HepG2 (cell line): ENCODE data around the gene EMC9. TPM values are rescaled to one million over a fixed set of nuclear protein-coding genes. Genes with fewer than 3 reads are reported as not detected.

Source experiments
- DDIT3 ChIP-seq: sonication (generic); formaldehyde crosslinking; IDR thresholded peaks from 2 replicates; pipeline ENCODE4 v1.4.0; 2020; ENCODE audit warnings: mild to moderate bottlenecking, missing genetic modification reagents
- FOSL1 ChIP-seq: sonication (generic); formaldehyde crosslinking; IDR thresholded peaks from 2 replicates; pipeline ENCODE4 v1.9.0; 2021; ENCODE audit warnings: missing genetic modification reagents, borderline replicate concordance
- GRHL1 ChIP-seq: sonication (generic); formaldehyde crosslinking; conservative IDR thresholded peaks from 2 replicates; pipeline ENCODE4 v1.8.0; 2022; ENCODE audit warnings: missing genetic modification reagents
- HMGXB3 ChIP-seq: sonication (generic); formaldehyde crosslinking; IDR thresholded peaks from 2 replicates; pipeline ENCODE4 v1.4.0; 2020; ENCODE audit warnings: missing genetic modification reagents, borderline replicate concordance
- HNRNPLL ChIP-seq: fragments of 200-400 bp; formaldehyde crosslinking; IDR thresholded peaks from 2 replicates; pipeline ENCODE4 v1.6.1; 2017; ENCODE audit warnings: mild to moderate bottlenecking, low read depth, low read length; ENCODE audit not compliant: poor library complexity, severe bottlenecking
- LCORL ChIP-seq, 2 experiments: fragments of 450-650 bp in 1 of 2; sonication (generic) in 1 of 2; formaldehyde crosslinking in 1 of 2; IDR thresholded peaks; 2 replicates each; pipeline versions ENCODE4 v1.5.0 to v1.6.1; 2017 to 2020; ENCODE audit warnings: antibody characterized with exemption in 1 of 2, missing genetic modification reagents in 1 of 2
- RXRA ChIP-seq: sonication (generic); formaldehyde crosslinking; IDR thresholded peaks from 2 replicates; pipeline ENCODE4 v1.5.1; 2020; ENCODE audit warnings: missing genetic modification reagents
- SP1 ChIP-seq, 2 experiments: fragments of 450-650 bp in 1 of 2; sonication (generic) in 1 of 2; formaldehyde crosslinking in 1 of 2; IDR thresholded peaks; 2 replicates each; pipeline versions ENCODE4 v1.4.0 to v1.6.1; 2016 to 2020; ENCODE audit warnings: missing genetic modification reagents in 1 of 2
- WIZ ChIP-seq: sonication (generic); formaldehyde crosslinking; IDR thresholded peaks from 2 replicates; pipeline ENCODE4 v1.5.1; 2020; ENCODE audit warnings: mild to moderate bottlenecking, missing genetic modification reagents
- ZBTB14 ChIP-seq: sonication (generic); formaldehyde crosslinking; IDR thresholded peaks from 2 replicates; pipeline ENCODE4 v1.4.0; 2020; ENCODE audit warnings: missing genetic modification reagents
- ZBTB43 ChIP-seq: sonication (generic); formaldehyde crosslinking; conservative IDR thresholded peaks from 2 replicates; pipeline ENCODE4 v1.4.0; 2020; ENCODE audit warnings: missing genetic modification reagents
- ZBTB7B ChIP-seq: sonication (generic); formaldehyde crosslinking; IDR thresholded peaks from 2 replicates; pipeline ENCODE4 v1.4.0; 2020; ENCODE audit warnings: missing genetic modification reagents
- ZEB1 ChIP-seq: IDR thresholded peaks from 2 replicates; pipeline ENCODE4 v1.6.1; 2012; ENCODE audit warnings: mild to moderate bottlenecking, low read depth, inconsistent platforms; ENCODE audit not compliant: insufficient replicate concordance
- ZNF33A ChIP-seq: sonication (generic); formaldehyde crosslinking; IDR thresholded peaks from 2 replicates; pipeline ENCODE4 v1.5.1; 2020; ENCODE audit warnings: missing genetic modification reagents, mild to moderate bottlenecking, moderate library complexity, borderline replicate concordance
- ZNF484 ChIP-seq: sonication (generic); formaldehyde crosslinking; IDR thresholded peaks from 2 replicates; pipeline ENCODE4 v1.5.1; 2020; ENCODE audit warnings: mild to moderate bottlenecking, low read depth, missing genetic modification reagents, borderline replicate concordance
- ZNF839 ChIP-seq: sonication (generic); formaldehyde crosslinking; IDR thresholded peaks from 2 replicates; pipeline ENCODE4 v1.4.0; 2020; ENCODE audit warnings: missing genetic modification reagents, mild to moderate bottlenecking, borderline replicate concordance
- polyA plus RNA-seq, 8 experiments: library from polyadenylated mRNA; depleted of rRNA in 3 of 8; stranded (reverse) in 7 of 8; unstranded in 1 of 8; fragments of >200 nt; fragmentation: Illumina TruSeq in 4 of 8; extraction: Trizol in 4 of 8; gene quantifications; 2 replicates each; pipeline versions ENCODE4 v1.2.1 to v1.2.3, GENCODE V29; 2011 to 2016; ENCODE audit warnings: low read depth in 4 of 8, missing spikeins in 1 of 8, mixed read lengths in 1 of 8; ENCODE audit not compliant: insufficient read depth in 1 of 8
- total RNA-seq, 5 experiments: library from RNA; depleted of rRNA; stranded (reverse); fragments of >200 nt; fragmentation: Illumina TruSeq; extraction: Trizol; gene quantifications; 2 replicates each; pipeline ENCODE4 v1.2.3, GENCODE V29; 2016; ENCODE audit warnings: low read depth in 1 of 5

Gene EMC9
- total and polyA plus RNA-seq, 2 of the 13 experiments (the other 11 are each of a cell fraction or from before 2014, with no cell fraction given): 60.5 to 78.7 TPM

- TF ChIP-seq ZNF484 (CRISPR knock-in tag) (0 out of 2 replicates have a peak, but pooled peaks have one; percentile 47), HNRNPLL (peak; percentile 82), ZBTB43 (CRISPR knock-in tag) (peak; percentile 94), ZBTB7B (CRISPR knock-in tag) (peak; percentile 94), FOSL1 (peak; percentile 67; the same call in 1 of the 2 replicates), LCORL (IDR thresholded peaks at IDR 0.05) (peak; percentile 39), LCORL (CRISPR knock-in tag; IDR thresholded peaks at IDR 0.05) (no peak), GRHL1 (CRISPR knock-in tag) (no peak), ZBTB14 (CRISPR knock-in tag) (peak; percentile 68), RXRA (CRISPR knock-in tag) (peak; percentile 90), SP1 (IDR thresholded peaks at IDR 0.05) (0 out of 2 replicates have a peak, but pooled peaks have one; percentile 37), SP1 (CRISPR knock-in tag; IDR thresholded peaks at IDR 0.05) (peak; percentile 94), ZEB1 (no peak), ZNF839 (CRISPR knock-in tag) (peak; percentile 75; the same call in 1 of the 2 replicates), HMGXB3 (CRISPR knock-in tag) (peak; percentile 97), DDIT3 (CRISPR knock-in tag) (no peak), ZNF33A (CRISPR knock-in tag) (no peak), WIZ (peak; percentile 98)
Observed at GRCh38 chr14:24093901-24094840, 47.2 kb downstream of the EMC9 start, which contains the start of gene PCK2 (continued).
